HG03159 (cell line): ENCODE measurements around the gene PSMA3.
"Not testable (repeated sequence)": the region's sequence is repeated elsewhere in the genome, so short reads cannot be mapped to it uniquely, and the experiment has no call there.

Source experiments
- ATAC-seq: cut with Tn5 transposase; IDR thresholded peaks from one replicate; pipeline ENCODE4 v1.9.1; 2021; ENCODE audit warnings: mild to moderate bottlenecking, moderate library complexity; ENCODE audit not compliant: unreplicated experiment

The PSMA3 gene

DNA sequence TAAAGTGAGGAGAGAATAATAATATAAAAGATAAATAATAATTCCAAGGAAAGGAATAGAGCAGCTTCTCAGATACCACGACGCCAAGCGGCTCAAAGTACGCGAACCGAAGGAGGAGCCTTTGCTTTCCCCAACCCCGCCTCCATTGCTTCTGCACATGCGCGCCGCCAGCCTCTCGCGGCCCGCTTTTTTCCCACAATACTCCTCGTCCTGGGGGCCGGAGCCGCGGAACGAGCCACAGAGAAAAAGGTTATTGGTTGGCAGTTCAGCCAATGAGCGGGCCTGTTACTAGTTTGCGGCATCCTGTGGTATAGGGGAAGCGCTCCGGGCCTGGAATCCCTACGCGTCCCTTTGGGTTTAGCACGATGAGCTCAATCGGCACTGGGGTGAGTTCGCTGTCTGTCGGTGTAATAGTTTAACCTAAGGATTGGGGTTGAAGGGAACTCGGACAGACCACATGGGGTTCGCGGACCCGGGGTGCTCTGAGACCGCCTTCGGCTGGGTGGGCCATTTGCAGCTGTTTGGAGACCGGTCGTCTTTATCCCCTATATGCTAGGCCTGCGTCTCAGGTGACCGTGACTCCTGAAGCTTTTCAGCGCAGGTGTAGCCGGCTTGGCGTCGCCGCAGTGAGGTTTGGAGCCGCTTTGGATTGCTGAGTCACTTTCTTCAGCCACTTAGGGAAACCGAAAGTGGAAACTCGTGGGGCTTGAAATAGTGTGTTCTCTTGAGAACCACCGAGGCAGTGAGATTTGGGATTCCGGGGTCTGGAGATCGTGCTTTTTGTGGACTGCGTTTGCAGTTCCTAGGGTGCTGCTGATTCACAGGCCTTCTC is at the start of gene PSMA3:
Gene PSMA3 (plus strand): TSS at position 288 of the 832 bp plus-strand sequence. CDS start 78 bp downstream, at position 366.
- peak; percentile 90 for ATAC-seq

- ATAC-seq: no peak
These were observed 48.4 kb upstream of the PSMA3 start for GRCh38 chr14:58196198-58196597.

GRCh38 chr14:58198086-58198485 is 46.6 kb upstream of the PSMA3 start:
- no peak for ATAC-seq

- ATAC-seq: peak; percentile 93
These were observed 44.7 kb upstream of the PSMA3 start, which contains the start of gene ACTR10 for GRCh38 chr14:58199726-58200479. Gene ACTR10, plus strand, starts transcription at chr14:58200149. Its CDS starts 69 bp downstream, at chr14:58200218.

- peak; percentile 19 for ATAC-seq
These were observed 44.2 kb upstream of the PSMA3 start for GRCh38 chr14:58200480-58200841.

DNA sequence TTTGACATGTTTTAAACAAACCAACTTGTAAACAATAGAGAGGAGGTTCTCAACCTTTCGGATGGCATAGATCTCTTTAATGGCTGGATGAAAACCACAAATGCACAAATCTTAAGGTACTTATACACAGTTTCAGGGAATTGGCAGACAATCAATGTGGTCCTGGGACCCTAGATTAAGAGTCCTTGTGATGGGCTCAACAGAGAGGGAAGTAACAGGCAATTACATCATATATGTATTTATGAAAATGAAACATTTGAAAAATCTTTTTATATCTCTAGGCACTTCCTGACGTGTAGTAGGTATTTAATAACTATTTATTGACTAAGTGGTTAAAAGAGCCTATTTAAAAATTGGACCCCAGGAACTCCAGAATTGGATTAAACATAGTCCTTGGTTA is 43.8 kb upstream of the PSMA3 start:
- no peak for ATAC-seq

DNA sequence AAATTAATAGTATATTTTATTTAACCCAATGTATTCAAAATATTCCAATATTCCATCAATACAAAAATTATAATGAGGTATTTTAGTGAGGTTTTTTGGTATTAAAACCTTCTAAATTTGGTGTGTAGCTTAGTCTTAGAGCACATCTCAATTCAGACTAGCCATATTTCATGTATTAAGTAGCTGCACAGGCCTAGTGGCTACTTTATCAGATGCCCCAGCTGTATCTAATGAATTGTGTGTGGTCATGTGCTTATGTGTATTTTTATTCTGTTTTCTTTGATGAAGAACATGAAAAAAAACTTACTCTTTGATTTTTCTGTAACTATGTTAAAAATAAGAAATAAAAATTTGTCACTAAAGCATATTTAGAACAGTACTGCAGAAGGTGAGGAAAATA is 31.5 kb upstream of the PSMA3 start:
- no peak for ATAC-seq

GRCh38 chr14:58215191-58215914 is 29.3 kb upstream of the PSMA3 start:
- ATAC-seq: no peak

DNA sequence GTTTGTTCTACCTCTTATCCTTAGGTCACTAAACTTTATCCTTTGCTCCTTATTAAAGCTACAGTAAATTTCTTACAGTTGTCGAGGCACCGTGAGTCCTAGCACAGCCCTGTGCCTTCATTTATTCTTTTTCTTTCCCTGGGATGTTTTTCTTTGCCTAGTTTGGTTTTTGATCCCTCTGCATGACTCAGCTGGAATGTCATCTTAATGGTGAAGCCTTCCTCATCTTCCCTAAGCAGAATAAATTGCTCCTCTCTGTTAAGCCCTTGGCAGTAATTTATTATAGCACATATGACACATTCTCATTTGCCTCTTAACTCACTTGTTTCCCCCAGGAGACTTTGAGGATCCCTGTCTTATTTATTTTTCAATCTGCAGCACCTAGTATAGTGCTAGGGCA is 28.1 kb upstream of the PSMA3 start:
- no peak for ATAC-seq

DNA sequence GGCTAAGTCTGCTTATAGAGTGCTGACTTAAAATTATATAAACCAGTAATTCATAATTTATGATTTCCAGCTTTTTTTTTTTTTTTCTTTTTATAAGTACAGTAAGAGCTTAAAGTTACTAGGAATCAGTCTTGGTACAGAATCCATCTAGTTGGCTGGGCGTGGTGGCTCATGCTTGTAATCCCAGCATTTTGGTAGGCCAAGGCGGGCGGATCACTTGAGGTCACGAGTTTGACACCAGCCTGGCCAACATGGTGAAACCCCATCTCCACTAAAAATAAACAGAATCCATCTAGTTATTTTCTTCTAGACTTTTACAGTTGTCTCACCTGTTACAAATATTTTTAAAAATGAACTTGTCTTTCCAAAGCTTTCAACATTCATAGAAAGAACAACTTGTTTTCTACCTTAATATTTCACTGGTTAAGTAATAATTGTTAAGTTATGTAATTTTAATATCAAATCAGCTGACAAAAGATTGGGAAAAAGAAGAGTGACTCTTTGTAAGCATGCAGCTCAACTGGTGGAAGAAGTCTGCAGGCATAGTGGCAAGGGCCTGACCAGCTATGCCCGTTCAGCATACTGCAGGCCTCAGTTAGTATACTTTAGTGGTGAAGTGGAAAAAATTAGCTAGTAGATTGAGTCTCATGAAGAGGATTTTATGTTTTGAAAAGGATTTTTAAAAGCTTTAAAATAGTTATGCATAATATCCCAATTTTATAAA is 17.4 kb upstream of the PSMA3 start:
- no peak for ATAC-seq

DNA sequence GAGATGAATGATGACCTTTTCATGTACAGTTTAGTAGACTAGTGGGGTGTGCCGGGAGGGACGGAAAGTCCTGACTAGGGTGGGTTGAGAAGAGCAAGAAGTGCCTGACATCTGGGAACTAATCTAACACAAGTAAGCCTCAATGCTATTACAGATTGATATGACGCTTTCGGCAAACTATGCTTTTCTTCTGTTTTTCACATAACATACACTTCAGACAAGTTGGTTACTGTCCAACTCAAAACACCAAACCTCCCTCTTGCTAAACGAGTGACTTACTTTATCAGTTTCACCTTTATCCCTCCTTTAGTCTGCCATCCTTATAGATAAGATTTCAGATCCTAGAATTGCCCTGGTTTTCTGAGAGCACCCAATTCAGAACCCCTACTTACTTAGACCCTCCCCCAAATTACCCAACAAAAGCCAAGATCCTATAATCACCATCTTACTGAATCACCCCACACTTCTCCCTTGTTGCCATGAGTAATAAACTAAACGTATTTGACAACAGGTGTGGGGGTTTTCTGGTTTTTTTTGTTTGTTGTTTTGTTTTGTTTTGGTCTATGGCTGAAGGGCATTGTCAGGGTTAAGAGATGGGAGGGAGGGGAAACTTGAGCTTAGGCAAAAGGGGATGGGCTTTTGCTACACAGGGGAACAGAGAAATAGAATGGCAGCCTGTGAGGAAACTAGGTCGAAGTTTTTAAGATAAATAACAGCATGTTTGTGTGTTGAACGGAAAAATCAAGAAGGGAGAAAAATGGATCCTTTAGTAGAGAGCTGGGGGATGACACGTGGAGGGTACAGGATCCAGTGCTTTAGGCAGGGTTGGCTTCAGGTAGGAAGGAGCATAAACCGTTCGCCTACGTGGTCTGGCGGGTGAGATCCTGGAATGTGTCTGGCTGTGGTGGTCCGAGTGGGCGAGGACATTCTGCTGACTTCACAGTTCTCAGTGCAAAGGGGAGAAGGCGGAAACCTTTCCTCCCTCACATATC is 6.1 kb upstream of the PSMA3 start:
- no peak for ATAC-seq

- ATAC-seq: no peak
These were observed 5.1 kb upstream of the PSMA3 start for GRCh38 chr14:58239244-58240195.

GRCh38 chr14:58243790-58244555 is 670 bp upstream of the PSMA3 start:
- ATAC-seq: peak; percentile 38

DNA sequence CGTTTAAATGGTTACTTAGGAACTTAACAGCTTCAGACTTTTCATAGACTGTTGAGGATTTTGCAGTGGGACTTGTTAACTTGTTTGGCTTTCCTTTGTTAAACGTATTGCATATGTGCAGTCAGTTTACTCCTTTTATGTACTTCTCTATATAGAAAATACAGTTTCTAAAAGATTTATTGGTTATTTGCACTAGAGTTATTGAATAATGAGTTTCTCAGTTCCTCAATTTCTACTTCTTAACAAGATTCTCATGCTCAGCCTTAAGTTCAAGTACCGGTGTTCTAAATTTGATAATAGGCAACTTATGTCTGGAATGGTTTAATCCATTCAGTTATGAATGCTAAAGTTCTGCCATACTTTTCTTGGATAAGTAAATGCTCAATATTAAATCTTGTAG is 919 bp downstream of the PSMA3 start:
- ATAC-seq: no peak

- no peak for ATAC-seq
These were observed 5.0 kb downstream of the PSMA3 start for GRCh38 chr14:58249611-58250010.

DNA sequence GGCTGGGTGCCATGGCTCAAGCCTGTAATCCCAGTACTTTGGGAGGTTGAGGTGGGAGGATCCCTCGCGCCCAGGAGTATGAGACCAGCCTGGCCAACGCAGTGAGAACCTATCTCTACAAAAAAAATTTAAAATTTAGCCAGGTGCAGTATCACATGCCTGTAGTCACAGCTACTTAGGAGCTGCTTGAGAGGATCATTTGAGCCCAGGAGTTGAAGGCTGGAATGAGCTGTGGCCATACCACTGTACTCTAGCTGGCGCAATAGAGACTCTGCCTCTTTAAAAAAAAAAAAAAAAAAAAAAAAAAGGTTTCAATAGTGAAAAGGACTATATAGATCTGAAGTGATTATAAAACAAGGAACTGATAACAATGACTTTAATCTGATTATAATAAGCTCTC is 13.5 kb downstream of the PSMA3 start:
- no peak for ATAC-seq

GRCh38 chr14:58262005-58262404 is 17.4 kb downstream of the PSMA3 start:
- ATAC-seq: not testable (repeated sequence)

DNA sequence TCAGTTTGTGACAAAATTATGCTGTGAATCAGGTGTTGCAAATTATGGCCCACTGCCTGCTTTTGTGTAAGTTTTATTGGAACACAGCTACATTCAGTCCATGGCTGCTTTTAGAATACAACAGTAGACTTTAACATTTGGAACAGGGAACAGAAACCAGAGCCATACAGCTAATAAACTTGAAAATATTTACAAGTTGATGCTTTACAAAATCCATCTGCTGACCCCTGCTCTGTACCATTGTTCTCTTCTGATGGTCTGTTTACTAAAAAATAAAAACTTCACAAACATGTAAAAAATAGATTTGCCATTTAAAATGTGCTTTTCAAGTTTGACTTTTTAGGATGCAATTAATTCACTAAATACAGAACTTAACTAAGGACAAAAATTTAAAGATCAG is 20.8 kb downstream of the PSMA3 start:
- no peak for ATAC-seq
